Cardiac muscle cell (in vitro differentiated cells and primary cell): ENCODE results near the gene ASB18. TPM values are rescaled to one million over a fixed set of nuclear protein-coding genes. Genes with fewer than 3 reads are reported as not detected.

ENCODE experiments used
- DNase-seq, 2 donors: peaks; one replicate each; pipeline versions ENCODE4 v3.0.0 to v3.0.0-alpha.2; 2010 to 2017; ENCODE audit warnings: low read depth in 1 of 2, low spot score in 1 of 2
- H3K27ac ChIP-seq: fragments of 200-600 bp; sonication (generic); 2 replicates; pipeline ENCODE4 v1.5.1; 2016
- H3K27me3 ChIP-seq: fragments of 200-600 bp; sonication (generic); 2 replicates; pipeline ENCODE4 v1.6.0; 2016; ENCODE audit warnings: control low read depth
- H3K36me3 ChIP-seq: fragments of 200-600 bp; sonication (generic); 2 replicates; pipeline ENCODE4 v1.5.1; 2016; ENCODE audit warnings: control low read depth
- H3K4me1 ChIP-seq: fragments of 200-600 bp; sonication (generic); 2 replicates; pipeline ENCODE4 v1.8.1; 2017; ENCODE audit warnings: low read depth, mild to moderate bottlenecking, mixed run types
- H3K4me3 ChIP-seq: fragments of 200-600 bp; sonication (generic); 2 replicates; pipeline ENCODE4 v1.5.1; 2016; ENCODE audit warnings: mild to moderate bottlenecking
- H3K9me3 ChIP-seq: fragments of 200-600 bp; sonication (generic); 2 replicates; pipeline ENCODE4 v1.5.1; 2017; ENCODE audit warnings: low read depth, mild to moderate bottlenecking, control low read depth
- polyA plus RNA-seq: library from polyadenylated mRNA; unstranded; fragments of >200 nt; fragmentation: Nextera tagmentation; extraction: Ambion mirVana; gene quantifications from 2 replicates; pipeline ENCODE4 v1.2.1, GENCODE V29; 2016
- total RNA-seq: library from RNA; depleted of rRNA; stranded (reverse); fragments of >200 nt; gene quantifications from 2 replicates; pipeline ENCODE4 v1.2.3, GENCODE V29; 2016
- TF ChIP-seq, protein P1 (sequence below): IDR thresholded peaks from 2 replicates; pipeline ENCODE4 v1.5.1; 2012; ENCODE audit warnings: low read depth, mild to moderate bottlenecking, low read length

Gene ASB18
- total and polyA plus RNA-seq, 2 experiments from 2014 or later: 0.70 TPM; not detected in 1

DNA sequence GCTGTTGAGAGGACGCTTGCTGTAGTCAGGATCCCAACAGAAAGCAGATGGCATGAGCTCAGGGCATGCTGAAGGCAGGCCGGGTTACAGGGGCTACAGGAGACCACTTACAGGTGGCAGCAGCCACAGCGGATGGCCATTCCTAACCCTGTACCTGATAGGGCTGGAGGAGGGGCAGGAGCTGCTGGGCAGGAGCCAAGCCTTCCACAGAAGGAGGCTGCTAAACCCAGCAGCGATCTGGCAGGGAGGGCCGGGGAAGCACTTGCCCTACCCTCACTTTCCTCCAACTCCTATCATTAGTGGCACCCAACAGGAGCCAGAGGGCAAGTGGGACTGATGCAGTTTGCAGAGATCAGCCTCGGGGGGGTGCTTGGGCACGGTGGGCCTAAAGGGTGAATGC, 2.0 kb downstream of the ASB18 start:
- TF ChIP-seq, protein P1, sequence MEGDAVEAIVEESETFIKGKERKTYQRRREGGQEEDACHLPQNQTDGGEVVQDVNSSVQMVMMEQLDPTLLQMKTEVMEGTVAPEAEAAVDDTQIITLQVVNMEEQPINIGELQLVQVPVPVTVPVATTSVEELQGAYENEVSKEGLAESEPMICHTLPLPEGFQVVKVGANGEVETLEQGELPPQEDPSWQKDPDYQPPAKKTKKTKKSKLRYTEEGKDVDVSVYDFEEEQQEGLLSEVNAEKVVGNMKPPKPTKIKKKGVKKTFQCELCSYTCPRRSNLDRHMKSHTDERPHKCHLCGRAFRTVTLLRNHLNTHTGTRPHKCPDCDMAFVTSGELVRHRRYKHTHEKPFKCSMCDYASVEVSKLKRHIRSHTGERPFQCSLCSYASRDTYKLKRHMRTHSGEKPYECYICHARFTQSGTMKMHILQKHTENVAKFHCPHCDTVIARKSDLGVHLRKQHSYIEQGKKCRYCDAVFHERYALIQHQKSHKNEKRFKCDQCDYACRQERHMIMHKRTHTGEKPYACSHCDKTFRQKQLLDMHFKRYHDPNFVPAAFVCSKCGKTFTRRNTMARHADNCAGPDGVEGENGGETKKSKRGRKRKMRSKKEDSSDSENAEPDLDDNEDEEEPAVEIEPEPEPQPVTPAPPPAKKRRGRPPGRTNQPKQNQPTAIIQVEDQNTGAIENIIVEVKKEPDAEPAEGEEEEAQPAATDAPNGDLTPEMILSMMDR: no peak
- H3K4me1 ChIP-seq: peaks cover 10% of the 10 kb centered on the region
- no peaks in the 10 kb centered on the region for H3K36me3 ChIP-seq
- H3K27me3 ChIP-seq: no peaks in the 10 kb centered on the region
- H3K27ac ChIP-seq: no peak overlapping the region
- no peak overlapping the region for H3K4me3 ChIP-seq
- H3K9me3 ChIP-seq: no peaks in the 10 kb centered on the region
- DNase-seq: no peak

- DNase-seq: no peak
- TF ChIP-seq, protein P1: no peak
- Histone ChIP-seq H3K27me3 (no peaks in the 10 kb centered on the region), H3K27ac (no peak overlapping the region), H3K4me3 (no peak overlapping the region), H3K36me3 (no peaks in the 10 kb centered on the region), H3K4me1 (peaks cover 10% of the 10 kb centered on the region), H3K9me3 (no peaks in the 10 kb centered on the region)
Observed at GRCh38 chr2:236261452-236261851, 2.8 kb downstream of the ASB18 start.

- H3K9me3 ChIP-seq: no peaks in the 10 kb centered on the region
- H3K4me1 ChIP-seq: peaks cover 5% of the 10 kb centered on the region
- TF ChIP-seq, protein P1: no peak
- no peak for DNase-seq
- no peaks in the 10 kb centered on the region for H3K27me3 ChIP-seq
- no peak overlapping the region for H3K4me3 ChIP-seq
- no peak overlapping the region for H3K27ac ChIP-seq
- H3K36me3 ChIP-seq: no peaks in the 10 kb centered on the region
Observed at GRCh38 chr2:236259371-236259770, 4.8 kb downstream of the ASB18 start.

- DNase-seq: no peak
- H3K27ac ChIP-seq: no peak overlapping the region
- H3K36me3 ChIP-seq: no peaks in the 10 kb centered on the region
- no peaks in the 10 kb centered on the region for H3K9me3 ChIP-seq
- H3K4me3 ChIP-seq: no peak overlapping the region
- H3K4me1 ChIP-seq: no peaks in the 10 kb centered on the region
- TF ChIP-seq, protein P1: no peak
- H3K27me3 ChIP-seq: no peaks in the 10 kb centered on the region
Observed at GRCh38 chr2:236257575-236257974, 6.6 kb downstream of the ASB18 start.

- Histone ChIP-seq H3K4me1 (no peaks in the 10 kb centered on the region), H3K27ac (no peak overlapping the region), H3K27me3 (no peaks in the 10 kb centered on the region), H3K36me3 (no peaks in the 10 kb centered on the region), H3K9me3 (no peaks in the 10 kb centered on the region), H3K4me3 (no peak overlapping the region)
- DNase-seq: no peak
- TF ChIP-seq, protein P1: no peak
Observed at GRCh38 chr2:236257136-236257535, 7.1 kb downstream of the ASB18 start.
